Activated CD8-positive, alpha-beta memory T cell treated with anti-CD3 and anti-CD28 coated beads for 1 hour (primary cell): Measurements from ENCODE around the gene CXXC5.
A peak's percentile ranks its signal among the peaks of the same experiment; 100 is the strongest.
"Not testable (repeated sequence)": the region's sequence is repeated elsewhere in the genome, so short reads cannot be mapped to it uniquely, and the experiment has no call there.

Experiments used
- DNase-seq, 2 donors: peaks; one replicate each; pipeline ENCODE4 v3.0.0-alpha.2; 2020; ENCODE audit warnings: low read depth in 1 of 2; ENCODE audit errors: extremely low read depth in 1 of 2

CXXC5 gene

DNA sequence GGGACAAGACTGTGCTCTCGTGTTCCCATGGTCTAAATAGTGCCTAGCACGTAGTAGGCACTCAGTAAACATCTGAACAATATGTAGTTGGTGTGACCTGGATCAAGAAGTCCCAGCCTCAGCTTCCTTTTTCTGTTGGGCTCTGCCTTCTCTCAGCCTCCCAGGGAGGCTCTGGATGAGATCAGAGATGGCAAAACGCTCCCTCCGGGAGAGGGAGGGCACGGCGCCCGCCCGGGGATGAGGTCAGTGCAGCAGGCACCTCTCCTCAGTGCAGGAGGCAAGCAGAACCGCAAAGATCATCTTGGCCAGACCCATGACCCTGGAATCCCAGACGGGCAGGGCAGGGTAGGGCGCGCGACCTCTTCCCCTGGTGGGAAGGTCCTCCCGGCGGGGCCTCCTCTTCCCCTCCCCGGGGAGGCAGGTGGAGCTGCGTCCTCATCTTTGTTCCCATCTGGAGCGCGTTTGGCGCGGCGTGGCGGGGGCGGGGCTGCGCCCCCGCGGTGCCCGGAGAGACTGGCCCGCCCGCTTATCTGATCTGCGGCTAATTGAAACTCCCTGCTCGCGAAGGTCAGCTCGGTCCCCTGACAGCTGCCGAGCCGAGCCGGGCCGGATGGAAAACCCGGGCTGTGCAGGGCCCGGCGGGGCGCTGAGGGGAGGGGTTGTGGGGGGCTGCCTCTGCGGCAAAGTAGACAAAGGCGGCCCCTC, 60.9 kb downstream of the CXXC5 start:
- no peak for DNase-seq

DNA sequence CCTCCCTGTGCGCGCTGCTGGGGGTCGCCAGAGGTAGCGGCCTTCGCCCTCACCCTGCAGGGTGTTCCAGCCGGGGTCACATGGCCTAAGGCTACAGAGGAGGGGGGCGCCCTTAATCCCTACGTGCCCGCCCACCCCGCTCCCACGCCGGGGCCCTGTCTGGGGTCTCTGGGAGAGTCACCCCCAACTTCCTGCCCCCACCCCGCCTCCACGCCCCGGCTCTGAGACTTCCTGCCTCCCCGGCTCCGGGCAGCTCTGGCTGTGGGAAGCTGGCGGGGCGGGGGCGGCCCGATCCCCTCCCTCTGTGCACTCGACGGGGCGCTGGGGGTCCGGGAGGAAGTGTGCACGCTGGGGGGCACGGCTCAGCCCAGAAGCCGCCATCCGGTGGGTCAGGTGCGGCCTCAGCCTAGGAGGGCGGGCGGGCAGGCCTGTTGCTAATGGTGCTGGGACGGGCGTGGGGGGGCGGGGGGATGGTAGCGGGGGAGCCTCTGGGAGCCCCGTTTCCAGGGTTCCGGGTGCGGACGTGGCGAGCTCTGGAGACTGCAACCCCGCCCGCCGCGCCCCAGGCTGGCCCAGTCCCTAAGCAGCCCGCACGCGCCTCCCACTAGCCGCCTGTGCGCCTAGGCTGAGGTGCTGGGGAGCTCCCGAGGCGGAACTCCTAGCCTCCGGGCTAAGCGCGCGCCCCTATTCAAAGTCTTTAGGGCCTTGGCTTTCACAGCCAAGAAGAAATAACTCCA, 61.6 kb downstream of the CXXC5 start:
- no peak for DNase-seq

DNA sequence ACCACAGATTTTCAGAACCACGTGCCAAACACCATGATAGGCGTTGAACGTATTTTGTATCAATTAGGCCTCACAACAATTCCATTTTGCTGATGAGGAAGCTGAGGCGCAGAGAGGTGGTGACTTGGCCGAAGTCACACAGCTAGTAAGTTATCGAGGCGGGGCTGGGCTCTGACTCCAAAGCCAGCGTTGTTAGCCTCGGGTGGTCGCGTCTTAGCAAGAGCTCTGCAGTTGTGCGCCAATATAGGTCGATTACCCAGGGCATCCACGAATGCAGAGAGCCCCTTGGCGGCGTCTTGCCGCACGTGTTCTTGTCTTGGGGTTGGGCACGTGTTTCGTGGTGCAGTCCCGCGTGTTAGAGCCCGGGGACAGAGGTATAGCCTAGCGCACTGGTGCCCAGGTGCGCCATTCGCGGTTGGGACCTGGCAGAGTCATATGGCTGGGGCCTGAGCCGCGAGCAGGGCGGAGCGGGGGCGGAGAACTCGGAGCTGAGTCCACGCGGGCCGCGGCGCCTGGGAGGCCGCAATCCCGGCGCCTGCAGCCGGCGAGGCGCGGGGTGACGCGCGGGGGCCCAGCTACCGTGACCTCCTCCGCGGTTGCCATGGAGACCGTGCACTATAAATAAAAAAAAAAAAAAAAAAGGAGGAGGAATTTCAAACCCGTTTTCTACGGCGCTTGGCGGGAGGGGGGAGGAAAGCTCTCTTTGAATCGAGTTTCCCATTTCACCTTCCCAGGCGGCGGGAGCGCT, 62.3 kb downstream of the CXXC5 start:
- DNase-seq = peak; percentile 47 to 59

DNA sequence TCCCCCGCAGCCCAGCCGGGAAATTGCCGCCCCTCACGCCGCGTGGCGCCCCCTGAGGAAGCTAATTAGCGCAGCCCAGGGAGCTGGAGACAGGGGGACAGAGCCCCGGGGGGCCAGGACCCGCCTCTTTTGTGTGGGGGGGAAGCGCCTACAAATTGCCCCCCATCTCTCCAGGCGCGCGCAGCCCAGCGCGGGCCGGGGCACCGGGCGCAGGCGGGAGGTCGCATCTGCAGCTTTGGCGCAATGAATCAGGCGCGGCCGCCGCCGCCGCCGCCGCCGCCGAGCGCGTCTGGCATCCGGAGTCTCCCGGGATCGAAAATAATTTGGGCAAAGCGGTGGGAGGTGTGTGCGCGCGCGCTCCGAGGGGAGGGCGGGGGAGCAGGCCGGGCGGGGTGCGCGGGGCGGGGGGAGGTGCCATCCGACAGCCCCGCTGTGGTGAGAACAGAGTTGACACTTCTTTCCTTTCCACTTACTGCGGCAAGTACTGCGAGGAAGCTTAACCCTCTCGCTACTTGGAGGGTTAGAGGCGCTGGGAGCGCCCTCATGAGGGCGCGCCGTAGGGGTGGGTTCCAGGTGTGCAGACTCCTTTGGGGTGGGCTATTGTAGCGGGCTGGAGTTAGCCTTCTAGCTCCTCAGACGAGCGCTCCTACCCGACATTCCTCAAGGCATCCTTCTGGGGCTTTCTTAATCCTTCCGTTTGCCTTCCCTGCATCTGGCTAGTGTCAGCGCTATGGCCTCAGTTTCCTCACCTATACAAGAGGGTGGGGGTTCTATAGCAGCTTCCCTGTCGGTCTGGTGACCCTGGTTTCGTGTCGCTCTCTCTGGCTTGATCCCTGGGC, 63.1 kb downstream of the CXXC5 start:
- peak in 1 of 2 donors; percentile 35 for DNase-seq

DNA sequence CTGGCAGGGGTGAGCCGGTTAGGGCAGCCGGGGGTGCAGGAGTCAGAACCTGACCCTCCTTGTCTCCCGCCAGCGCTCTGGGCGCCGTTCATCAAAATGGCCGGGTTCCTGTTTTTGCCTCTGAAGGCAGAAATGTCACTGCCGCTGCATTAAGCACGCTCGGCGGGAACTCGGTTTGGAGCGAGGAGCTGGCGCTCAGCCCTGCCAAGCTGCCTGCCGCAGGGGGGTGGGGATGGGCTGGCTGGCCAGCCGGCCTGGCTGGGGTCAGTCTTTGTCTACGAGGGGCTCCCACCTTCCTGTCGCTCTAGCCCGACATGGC, 63.7 kb downstream of the CXXC5 start:
- DNase-seq = no peak

DNA sequence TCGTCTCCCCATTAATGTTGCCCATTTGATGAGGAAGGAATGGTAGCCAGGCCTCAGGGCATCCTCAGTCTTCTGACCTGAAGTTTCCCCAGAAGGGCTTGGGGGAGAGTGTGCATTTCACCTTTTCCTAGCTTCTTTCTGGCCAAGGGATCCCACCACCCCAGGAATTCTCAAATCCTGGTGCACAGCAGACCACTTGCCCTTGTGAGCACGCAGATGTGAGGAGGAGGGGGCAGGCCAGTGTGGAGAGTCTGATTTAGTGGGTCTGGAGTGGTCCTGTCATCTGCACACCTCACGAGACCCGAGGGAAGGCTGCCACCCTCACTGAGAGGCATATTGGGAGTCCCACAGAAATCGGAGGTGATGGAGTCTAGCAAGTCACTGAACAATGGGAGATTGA, 64.3 kb downstream of the CXXC5 start:
- no peak for DNase-seq

DNA sequence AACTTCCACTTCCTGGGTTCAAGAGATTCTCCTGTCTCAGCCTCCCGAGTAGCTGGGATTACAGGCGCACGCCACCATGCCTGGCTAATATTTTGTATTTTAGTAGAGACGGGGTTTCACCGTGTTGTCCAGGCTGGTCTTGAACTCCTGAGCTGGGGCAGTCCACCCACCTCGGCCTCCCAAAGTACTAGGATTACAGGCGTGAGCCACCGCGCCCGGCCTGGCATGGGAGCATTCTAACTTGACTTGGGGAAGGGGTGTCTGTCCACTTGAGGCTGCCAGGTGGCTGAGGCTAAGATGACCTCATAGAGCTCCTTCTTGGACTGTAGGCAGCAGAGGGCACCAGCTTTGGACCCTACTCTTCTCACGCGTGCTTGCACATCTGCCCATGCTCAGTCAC, 65.7 kb downstream of the CXXC5 start:
- not testable (repeated sequence) for DNase-seq

DNA sequence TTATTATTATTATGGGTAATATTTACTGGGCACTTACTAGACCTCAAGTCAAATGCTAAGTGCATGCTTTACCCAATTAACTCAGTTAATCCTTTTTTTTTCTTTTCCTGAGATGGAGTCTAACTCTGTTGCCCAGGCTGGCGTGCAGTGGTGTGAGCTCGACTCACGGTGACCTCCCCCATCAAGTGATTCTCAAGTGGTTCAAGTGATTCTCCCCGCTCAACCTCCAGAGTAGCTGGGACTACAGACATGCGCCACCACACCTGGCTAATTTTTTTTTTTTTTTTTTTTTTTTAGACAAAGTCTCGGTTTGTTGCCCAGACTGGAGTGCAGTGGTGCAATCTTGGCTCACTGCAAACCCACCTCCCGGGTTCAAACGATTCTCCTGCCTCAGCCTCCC, 69.1 kb downstream of the CXXC5 start:
- no peak for DNase-seq

DNA sequence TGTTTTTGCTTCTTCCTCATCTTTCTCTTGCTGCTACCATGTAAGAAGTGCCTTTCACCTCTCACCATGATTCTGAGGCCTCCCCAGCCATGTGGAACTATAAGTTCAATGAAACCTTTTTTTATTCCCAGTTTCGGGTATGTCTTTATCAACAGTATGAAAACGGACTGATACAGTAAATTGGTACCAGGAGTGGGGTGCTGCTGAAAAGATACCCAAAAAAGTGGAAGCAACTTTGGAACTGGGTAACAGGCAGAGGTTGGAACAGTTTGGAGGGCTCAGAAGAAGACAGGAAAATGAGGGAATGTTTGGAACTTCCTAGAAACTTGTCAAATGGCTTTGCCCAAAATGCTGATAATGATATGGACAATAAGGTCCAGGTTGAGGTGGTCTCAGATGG, 70.3 kb downstream of the CXXC5 start:
- not testable (repeated sequence) for DNase-seq

DNA sequence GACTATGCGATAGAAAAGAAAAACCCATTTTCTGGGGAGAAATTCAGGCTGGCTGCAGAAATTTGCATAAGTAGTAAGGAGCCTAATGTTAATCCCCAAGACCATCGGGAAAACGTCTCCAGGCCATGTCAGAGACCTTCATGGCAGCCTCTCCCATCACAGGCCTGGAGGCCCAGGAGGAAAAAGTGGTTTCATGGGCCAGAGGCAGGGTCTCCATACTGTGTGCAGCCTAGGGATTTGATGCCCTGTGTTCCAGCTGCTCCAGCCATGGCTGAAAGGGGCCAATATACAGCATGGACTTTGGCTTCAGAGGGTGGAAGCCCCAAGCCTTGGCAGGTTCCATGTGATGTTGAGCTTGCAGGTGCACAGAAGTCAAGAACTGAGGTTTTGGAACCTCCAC, 71.8 kb downstream of the CXXC5 start:
- DNase-seq = not testable (repeated sequence)

DNA sequence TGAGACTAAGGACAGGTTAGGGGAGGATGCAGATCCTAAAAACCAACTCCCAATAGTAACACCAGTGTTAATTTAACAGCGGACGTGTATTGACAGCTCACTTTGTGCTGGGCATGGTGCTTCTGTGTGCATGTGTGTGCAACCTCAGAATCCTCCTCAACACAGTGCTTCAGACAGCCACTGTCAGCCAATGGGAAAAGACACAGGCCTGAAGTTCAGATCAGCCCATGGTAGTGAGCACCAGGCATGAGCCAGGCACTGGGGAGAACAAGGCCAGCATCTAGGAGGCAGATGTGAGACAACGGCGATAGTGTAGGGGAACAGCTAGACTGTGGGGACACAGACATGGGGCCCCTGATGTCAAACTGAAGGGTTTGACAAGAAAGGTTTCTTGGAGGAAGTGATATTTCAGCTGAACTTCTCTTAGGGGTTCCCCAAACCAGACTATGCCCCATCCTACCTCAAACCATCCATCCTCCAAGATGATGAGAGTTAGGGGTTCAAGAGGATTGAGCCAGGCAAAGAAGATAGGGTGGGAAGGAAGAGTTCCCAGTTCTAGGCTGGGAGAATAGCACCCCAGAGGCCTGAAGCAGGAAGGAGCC, 75.9 kb downstream of the CXXC5 start:
- DNase-seq = no peak

DNA sequence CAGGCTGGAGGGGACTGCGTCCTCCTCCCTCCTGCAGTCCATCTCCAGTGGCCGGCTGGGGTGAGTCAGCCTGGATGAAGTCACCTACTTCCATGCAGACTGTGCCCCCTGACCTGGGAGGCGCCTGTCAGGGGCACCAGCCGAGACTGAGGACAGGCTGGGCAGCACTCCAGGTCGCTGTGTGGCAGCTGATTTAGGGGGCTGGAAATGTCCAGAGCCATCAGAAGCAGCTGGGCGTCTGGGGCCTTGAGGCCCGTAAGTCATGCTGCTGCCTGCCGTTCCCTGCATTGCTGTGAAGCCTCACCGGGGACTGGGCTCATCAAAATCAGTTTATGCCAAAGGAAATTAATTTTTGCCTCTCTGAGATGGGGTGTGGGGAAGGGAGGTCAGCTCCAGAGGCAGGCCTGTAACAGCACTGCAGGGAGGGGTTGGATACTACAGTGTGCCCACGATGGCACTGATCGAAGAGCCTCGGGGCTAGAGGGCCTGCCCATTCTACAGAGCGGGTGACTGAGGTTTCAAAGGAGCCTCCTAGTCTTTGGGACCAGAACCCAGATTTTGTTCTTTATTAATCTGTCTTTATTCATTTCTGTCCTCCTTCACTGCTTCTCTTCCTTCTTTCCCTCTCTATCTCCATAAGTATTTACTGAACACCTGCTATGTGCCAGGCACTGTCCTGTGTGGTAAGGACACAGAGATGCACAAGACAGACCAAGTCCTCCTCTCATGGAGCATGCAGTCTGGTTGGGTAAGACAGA, 77.1 kb downstream of the CXXC5 start:
- no peak for DNase-seq

DNA sequence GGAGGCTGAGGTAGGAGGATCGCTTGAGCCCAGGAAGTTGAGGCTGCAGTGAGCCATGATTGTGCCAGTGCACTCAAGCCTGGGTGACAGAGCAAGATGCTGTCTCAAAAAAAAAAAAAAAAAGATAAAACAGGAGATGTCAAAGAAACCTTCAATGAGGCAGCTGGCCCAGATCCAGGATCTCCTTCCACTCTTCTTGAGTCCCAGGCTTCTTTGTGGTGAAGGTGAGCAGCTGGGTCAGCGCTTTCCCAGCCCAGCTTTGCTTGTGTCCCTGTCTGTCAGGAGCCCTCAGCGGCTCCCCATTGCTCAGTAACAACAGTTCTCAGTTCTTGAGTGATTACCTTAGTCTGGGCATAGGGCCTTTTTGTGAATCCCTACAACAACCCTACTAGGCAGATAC, 78.1 kb downstream of the CXXC5 start:
- no peak for DNase-seq

DNA sequence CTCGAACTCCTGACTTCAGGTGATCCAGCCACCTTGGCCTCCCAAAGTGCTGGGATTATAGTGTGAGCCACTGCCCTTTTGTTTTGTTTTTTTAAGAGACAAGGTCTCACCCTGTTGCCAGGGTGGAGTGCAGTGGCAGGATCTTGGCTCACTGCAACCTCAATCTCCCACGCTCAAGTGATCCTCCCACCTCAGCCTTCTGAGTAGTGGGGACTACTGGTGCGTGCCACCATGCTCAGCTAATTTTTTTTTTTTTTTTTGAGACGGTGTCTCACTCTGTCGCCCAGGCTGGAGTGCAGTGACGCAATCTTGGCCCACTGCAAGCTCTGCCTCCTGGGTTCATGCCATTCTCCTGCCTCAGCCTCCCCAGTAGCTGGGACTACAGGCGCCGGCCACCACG, 79.5 kb downstream of the CXXC5 start:
- not testable (repeated sequence) for DNase-seq

DNA sequence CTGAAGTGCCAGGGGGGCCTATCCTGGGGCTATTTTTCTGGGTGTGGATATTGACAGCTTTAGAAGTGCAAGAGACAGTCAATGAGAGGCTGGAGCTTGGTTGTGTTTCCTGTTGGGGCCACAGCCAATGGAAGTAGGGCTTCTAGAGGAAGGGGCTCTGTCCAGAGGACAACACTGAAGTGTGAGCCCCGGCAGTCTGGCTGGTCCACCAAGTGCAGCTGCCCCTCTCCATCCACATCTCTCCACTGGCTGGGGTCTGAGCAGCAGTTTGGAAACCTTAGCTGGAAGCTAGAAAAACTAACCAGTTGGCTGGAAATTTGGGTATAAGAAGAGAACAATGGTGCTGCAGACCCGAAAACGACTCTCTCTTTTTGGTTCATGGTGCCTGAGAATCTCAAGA, 83.1 kb downstream of the CXXC5 start:
- no peak for DNase-seq

DNA sequence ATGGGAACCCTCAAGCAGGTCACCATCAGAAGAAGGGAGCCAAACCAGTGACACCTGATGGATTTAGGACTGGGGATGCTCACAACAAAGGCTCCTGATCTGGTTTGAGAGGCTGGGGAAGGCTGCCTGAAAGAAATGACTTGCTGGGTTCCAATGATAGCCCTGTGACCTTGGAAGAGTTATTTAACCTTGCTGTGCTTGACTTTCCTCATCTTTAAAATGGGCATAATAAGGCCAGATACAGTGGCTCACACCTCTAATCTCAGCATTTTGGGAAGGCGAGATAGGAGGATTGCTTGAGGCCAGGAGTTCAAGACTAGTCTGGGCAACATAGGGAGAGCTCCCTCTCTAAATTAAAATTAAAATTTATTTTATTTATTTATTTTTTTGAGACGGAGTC, 83.9 kb downstream of the CXXC5 start:
- no peak for DNase-seq

DNA sequence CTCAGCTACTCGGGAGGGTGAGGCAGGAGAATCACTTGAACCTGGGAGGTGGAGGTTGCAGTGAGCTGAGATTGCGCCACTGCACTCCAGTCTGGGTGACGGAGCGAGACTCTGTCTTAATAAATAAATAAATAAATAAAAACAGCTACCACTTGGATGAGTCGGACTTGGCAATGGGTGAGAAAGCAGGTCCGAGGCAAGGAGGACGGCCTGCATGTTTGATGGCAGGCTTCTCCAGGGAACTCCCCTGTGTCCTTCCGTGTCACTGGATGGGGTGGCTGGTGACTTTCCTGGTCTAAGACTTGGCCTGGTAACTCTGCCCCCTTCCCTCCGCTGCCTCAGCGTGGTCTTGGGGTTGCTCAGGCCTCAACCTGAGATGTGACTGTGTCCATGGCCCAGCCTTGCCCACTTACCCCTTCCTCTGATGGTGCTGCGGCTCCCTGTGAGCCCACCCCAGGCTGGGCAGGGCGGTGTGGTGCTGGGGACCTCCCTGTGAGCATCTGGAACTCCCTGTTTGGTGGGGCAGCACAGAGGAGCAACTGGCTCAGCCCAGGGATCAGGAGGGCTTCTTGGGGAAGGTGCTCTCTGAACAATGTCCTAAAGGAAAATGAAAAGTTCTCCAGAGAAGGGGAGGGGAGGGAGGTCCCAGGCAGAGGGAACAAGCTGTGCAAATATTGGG, 85.0 kb downstream of the CXXC5 start:
- no peak for DNase-seq
